ENCODE measurements around the gene SLC26A6. TPM values are rescaled to one million over a fixed set of nuclear protein-coding genes. Genes with fewer than 3 reads are reported as not detected.

Gene SLC26A6
- polyA plus RNA-seq, 1 of the 3 experiments (the other 2 are of a cell fraction), result 31.9 TPM

DNA sequence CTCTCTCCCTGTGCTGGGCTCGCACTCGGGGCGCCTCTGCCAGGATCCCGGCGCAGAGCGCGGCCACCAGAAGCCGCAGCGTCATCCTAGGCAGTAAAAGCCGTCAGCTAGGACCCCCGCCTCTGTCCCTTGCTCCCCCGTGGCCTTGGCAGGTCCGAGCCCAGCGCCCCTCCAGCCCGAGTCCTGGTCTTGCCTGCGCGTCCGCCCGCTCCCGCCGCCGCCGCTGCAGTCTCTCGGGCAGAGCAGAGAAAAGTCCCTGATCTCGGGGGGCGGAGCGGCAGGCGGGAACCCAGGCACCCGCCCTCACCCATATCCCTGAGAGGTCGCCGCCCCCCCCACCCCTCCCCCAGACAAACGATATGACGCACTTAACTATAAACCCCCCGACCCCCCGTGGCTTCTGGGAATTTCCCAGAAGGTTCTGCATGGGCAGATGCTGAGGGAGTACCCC is 40.2 kb downstream of the SLC26A6 start, which contains the start of gene COL7A1:
TSS of gene COL7A1 (minus strand) at position 255 of the 451 bp plus-strand sequence. CDS start at position 85, 170 bp downstream.
- H3K79me2 ChIP-seq (ENCODE audit: insufficient read depth), result peaks cover 5% of the 10 kb centered on the region; the same call in 1 of the 2 replicates
- TF ChIP-seq FOSL2 (IDR thresholded peaks at IDR 0.05; ENCODE audit: borderline replicate concordance, low read depth) (no peak), NRF1 (IDR thresholded peaks at IDR 0.05; ENCODE audit: low read depth, low read length) (no peak), TAF1 (IDR thresholded peaks at IDR 0.05; ENCODE audit: borderline replicate concordance, low read depth, low read length) (no peak), RAD21 (IDR thresholded peaks at IDR 0.05; ENCODE audit: low read length) (no peak), NFIC (IDR thresholded peaks at IDR 0.05; ENCODE audit: borderline replicate concordance) (no peak), CHD2 (IDR thresholded peaks at IDR 0.05; ENCODE audit: low read length, partially characterized antibody) (no peak), EP300 (IDR thresholded peaks at IDR 0.05; ENCODE audit: borderline replicate concordance in 1 of 2, low read depth in 1 of 2, low read length in 1 of 2) (no peak), MEF2A (IDR thresholded peaks at IDR 0.05; ENCODE audit: borderline replicate concordance, low read depth) (no peak), GATA2 (CRISPR knock-in tag; IDR thresholded peaks at IDR 0.05) (no peak), SMC3 (IDR thresholded peaks at IDR 0.05; ENCODE audit: low read depth, low read length) (no peak), GABPA (IDR thresholded peaks at IDR 0.05; ENCODE audit: low read depth) (no peak), TCF12 (IDR thresholded peaks at IDR 0.05) (no peak), ELF1 (IDR thresholded peaks at IDR 0.05) (no peak), RFX5 (IDR thresholded peaks at IDR 0.05; ENCODE audit: low read length) (no peak)
- TF ChIP-seq, protein P1, sequence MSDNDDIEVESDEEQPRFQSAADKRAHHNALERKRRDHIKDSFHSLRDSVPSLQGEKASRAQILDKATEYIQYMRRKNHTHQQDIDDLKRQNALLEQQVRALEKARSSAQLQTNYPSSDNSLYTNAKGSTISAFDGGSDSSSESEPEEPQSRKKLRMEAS (IDR thresholded peaks at IDR 0.05; ENCODE audit: low read depth), result no peak
- TF ChIP-seq, protein P2, sequence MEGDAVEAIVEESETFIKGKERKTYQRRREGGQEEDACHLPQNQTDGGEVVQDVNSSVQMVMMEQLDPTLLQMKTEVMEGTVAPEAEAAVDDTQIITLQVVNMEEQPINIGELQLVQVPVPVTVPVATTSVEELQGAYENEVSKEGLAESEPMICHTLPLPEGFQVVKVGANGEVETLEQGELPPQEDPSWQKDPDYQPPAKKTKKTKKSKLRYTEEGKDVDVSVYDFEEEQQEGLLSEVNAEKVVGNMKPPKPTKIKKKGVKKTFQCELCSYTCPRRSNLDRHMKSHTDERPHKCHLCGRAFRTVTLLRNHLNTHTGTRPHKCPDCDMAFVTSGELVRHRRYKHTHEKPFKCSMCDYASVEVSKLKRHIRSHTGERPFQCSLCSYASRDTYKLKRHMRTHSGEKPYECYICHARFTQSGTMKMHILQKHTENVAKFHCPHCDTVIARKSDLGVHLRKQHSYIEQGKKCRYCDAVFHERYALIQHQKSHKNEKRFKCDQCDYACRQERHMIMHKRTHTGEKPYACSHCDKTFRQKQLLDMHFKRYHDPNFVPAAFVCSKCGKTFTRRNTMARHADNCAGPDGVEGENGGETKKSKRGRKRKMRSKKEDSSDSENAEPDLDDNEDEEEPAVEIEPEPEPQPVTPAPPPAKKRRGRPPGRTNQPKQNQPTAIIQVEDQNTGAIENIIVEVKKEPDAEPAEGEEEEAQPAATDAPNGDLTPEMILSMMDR (IDR thresholded peaks at IDR 0.05), result no peak
- TF ChIP-seq, protein P3, sequence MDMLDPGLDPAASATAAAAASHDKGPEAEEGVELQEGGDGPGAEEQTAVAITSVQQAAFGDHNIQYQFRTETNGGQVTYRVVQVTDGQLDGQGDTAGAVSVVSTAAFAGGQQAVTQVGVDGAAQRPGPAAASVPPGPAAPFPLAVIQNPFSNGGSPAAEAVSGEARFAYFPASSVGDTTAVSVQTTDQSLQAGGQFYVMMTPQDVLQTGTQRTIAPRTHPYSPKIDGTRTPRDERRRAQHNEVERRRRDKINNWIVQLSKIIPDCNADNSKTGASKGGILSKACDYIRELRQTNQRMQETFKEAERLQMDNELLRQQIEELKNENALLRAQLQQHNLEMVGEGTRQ (IDR thresholded peaks at IDR 0.05; ENCODE audit: borderline replicate concordance, low read depth, low read length), result no peak
- TF ChIP-seq, protein P4, sequence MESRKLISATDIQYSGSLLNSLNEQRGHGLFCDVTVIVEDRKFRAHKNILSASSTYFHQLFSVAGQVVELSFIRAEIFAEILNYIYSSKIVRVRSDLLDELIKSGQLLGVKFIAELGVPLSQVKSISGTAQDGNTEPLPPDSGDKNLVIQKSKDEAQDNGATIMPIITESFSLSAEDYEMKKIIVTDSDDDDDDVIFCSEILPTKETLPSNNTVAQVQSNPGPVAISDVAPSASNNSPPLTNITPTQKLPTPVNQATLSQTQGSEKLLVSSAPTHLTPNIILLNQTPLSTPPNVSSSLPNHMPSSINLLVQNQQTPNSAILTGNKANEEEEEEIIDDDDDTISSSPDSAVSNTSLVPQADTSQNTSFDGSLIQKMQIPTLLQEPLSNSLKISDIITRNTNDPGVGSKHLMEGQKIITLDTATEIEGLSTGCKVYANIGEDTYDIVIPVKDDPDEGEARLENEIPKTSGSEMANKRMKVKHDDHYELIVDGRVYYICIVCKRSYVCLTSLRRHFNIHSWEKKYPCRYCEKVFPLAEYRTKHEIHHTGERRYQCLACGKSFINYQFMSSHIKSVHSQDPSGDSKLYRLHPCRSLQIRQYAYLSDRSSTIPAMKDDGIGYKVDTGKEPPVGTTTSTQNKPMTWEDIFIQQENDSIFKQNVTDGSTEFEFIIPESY (IDR thresholded peaks at IDR 0.05; ENCODE audit: borderline replicate concordance, low read depth), result no peak
- TF ChIP-seq, protein P5, sequence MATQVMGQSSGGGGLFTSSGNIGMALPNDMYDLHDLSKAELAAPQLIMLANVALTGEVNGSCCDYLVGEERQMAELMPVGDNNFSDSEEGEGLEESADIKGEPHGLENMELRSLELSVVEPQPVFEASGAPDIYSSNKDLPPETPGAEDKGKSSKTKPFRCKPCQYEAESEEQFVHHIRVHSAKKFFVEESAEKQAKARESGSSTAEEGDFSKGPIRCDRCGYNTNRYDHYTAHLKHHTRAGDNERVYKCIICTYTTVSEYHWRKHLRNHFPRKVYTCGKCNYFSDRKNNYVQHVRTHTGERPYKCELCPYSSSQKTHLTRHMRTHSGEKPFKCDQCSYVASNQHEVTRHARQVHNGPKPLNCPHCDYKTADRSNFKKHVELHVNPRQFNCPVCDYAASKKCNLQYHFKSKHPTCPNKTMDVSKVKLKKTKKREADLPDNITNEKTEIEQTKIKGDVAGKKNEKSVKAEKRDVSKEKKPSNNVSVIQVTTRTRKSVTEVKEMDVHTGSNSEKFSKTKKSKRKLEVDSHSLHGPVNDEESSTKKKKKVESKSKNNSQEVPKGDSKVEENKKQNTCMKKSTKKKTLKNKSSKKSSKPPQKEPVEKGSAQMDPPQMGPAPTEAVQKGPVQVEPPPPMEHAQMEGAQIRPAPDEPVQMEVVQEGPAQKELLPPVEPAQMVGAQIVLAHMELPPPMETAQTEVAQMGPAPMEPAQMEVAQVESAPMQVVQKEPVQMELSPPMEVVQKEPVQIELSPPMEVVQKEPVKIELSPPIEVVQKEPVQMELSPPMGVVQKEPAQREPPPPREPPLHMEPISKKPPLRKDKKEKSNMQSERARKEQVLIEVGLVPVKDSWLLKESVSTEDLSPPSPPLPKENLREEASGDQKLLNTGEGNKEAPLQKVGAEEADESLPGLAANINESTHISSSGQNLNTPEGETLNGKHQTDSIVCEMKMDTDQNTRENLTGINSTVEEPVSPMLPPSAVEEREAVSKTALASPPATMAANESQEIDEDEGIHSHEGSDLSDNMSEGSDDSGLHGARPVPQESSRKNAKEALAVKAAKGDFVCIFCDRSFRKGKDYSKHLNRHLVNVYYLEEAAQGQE (IDR thresholded peaks at IDR 0.05; ENCODE audit: low read depth, low read length), result no peak
- H3K9me3 ChIP-seq, result no peaks in the 10 kb centered on the region
- peaks cover 0 to 11% of the 10 kb centered on the region in 2 experiments for H3K36me3 ChIP-seq (replicated peaks in 1 of 2; ENCODE audit: control insufficient read depth in 1 of 2, insufficient read depth in 2 of 2, low read length in 1 of 2)
- peak within 1 kb of the TSS; percentile 82 for H3K4me2 ChIP-seq
- H3K4me3 ChIP-seq (ENCODE audit: low read depth in 2 of 2, low read length in 1 of 2), result peak within 1 kb of the TSS; percentile 31 to 54; a peak in 3 of 4 replicates
- ChIA-PET POLR2A (interaction anchor here (0.6 kb wide), 1 partner anchor 427 kb away, joined by 3 read pairs; no protein-coding TSS in a partner anchor), CTCF (no interaction called here)
- no peaks in the 10 kb centered on the region for H3K9me2 ChIP-seq
- H3F3A ChIP-seq (replicated peaks; ENCODE audit: insufficient read depth), result peaks cover 41% of the 10 kb centered on the region
- DNase-seq, result peak; percentile 80
- peaks cover 30 to 36% of the 10 kb centered on the region in 2 experiments; a peak in 3 of 4 replicates for H3K4me1 ChIP-seq (ENCODE audit: control insufficient read depth in 1 of 2, insufficient read depth in 2 of 2, low read depth in 1 of 2, low read length in 1 of 2)
- no peaks in the 10 kb centered on the region for H3K27me3 ChIP-seq (ENCODE audit: insufficient read depth)
- WGBS (ENCODE audit: low lambda C conversion rate), result 4% methylated on average over 11 of the region's 35 CpGs
- H3K27ac ChIP-seq (ENCODE audit: low read depth in 2 of 2, low read length in 1 of 2), result peak within 1 kb of the TSS in 1 of 2 experiments; percentile 96; a peak in 2 of 4 replicates
- H3K9ac ChIP-seq, result peak within 1 kb of the TSS; percentile 53
- no peaks in the 10 kb centered on the region for H4K20me1 ChIP-seq (ENCODE audit: insufficient read depth)
- H2AFZ ChIP-seq (ENCODE audit: low read depth), result no peak within 1 kb of the TSS

Measured in SK-N-SH (cell line).